ENCODE measurements around the gene SRSF4. TPM values are rescaled to one million over a fixed set of nuclear protein-coding genes. Genes with fewer than 3 reads are reported as not detected.

SRSF4 gene
- total and polyA plus RNA-seq, 10 of the 15 experiments (the other 5 are each of a cell fraction or from before 2014, with no cell fraction given), result 17.2 to 107 (median 78.6) TPM

DNA sequence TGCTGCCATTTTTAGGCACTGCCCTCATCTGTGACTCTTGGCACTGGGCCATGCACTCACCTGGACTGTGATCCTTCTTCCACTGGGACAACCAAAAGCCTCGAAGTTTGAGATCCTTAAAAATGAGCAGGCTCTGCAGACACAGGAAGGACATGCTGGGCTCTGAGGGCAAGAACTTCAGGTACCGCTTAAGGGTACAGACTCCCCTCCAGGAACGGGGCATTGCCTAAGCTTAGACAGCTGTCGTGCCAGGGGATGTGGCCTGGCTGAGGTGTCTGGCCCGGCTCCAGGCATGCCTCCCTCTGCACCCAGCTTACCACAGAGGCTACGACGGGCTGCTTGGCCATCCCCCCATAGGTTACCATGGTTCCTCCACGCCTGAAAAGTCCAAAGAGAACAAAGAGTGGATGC is 14.2 kb upstream of the SRSF4 start:
- H3K79me2 ChIP-seq (ENCODE audit: control insufficient read depth, insufficient read depth, low read length), result no peaks in the 10 kb centered on the region
- in situ Hi-C loops (cut with MboI), result loop anchor here (5.0 kb wide), 2 partner anchors 314 to 414 kb away; no protein-coding TSS in a partner anchor
- intact Hi-C loops (cut with micrococcal nuclease; ENCODE audit: unreplicated experiment), result no loop called here
- peaks cover 5 to 12% of the 10 kb centered on the region in 2 experiments for H3K36me3 ChIP-seq (ENCODE audit: control insufficient read depth in 2 of 2, insufficient read depth in 2 of 2, low read length in 1 of 2)
- no peak overlapping the region for H2AFZ ChIP-seq (ENCODE audit: control insufficient read depth, low read depth, low read length)
- 69% methylated on average over 8 of the region's 8 CpGs for WGBS (ENCODE audit: insufficient coverage, insufficient replicate concordance, low lambda C conversion rate, missing lambda C conversion rate)
- H3K4me3 ChIP-seq, result no peak overlapping the region
- no peak overlapping the region for H3K27ac ChIP-seq (ENCODE audit: control insufficient read depth, insufficient read depth)
- no peaks in the 10 kb centered on the region for H3K4me1 ChIP-seq (ENCODE audit: control insufficient read depth, insufficient read depth, low read length)
- SMC1A ChIA-PET (ENCODE audit: uncharacterized antibody, unreplicated experiment), result interaction anchor here (3.1 kb wide), 1 partner anchor 14 kb away, joined by 23 read pairs; the partner anchor contains the start of gene SRSF4
- H4K20me1 ChIP-seq (ENCODE audit: control insufficient read depth, insufficient read depth), result no peaks in the 10 kb centered on the region
- BruUV-seq (replicated peaks), result no TSS peak
- H3K9ac ChIP-seq (ENCODE audit: control insufficient read depth, insufficient read depth, low read length), result no peak overlapping the region
- POLR2A ChIA-PET, result interaction anchor here (0.7 kb wide), 1 partner anchor 14 kb away, joined by 3 read pairs; the partner anchor contains the start of gene SRSF4
- no peaks in the 10 kb centered on the region for H3K27me3 ChIP-seq (replicated peaks in 1 of 2; ENCODE audit: control insufficient read depth in 2 of 2, insufficient read depth in 2 of 2, low read length in 1 of 2)
- no peak for DNase-seq (ENCODE audit: low read depth, low spot score)
- no peak for FAIRE-seq
- CTCF ChIA-PET, result interaction anchor here (1.6 to 3.1 kb wide), 3 partner anchors 13 to 319 kb away, joined by 6 to 35 read pairs (median 17); no protein-coding TSS in a partner anchor
- no peak overlapping the region for H3K4me2 ChIP-seq (ENCODE audit: control insufficient read depth, insufficient read depth)
- no peak for ATAC-seq
- RAD21 ChIA-PET (ENCODE audit: unreplicated experiment), result interaction anchor here (2.0 kb wide), 1 partner anchor 318 kb away, joined by 6 read pairs; no protein-coding TSS in a partner anchor
- no peaks in the 10 kb centered on the region for H3K9me3 ChIP-seq (replicated peaks; ENCODE audit: control insufficient read depth, insufficient read depth, low read length)
- TF ChIP-seq MEF2B (IDR thresholded peaks at IDR 0.05; ENCODE audit: partially characterized antibody, poor library complexity, severe bottlenecking), result no peak
- no peak for TF ChIP-seq CREM (IDR thresholded peaks at IDR 0.05; ENCODE audit: low read depth)
- no peak for TF ChIP-seq KAT2A (conservative IDR thresholded peaks at IDR 0.05; ENCODE audit: control insufficient read depth, low read depth, low read length)
- TF ChIP-seq EED (IDR thresholded peaks at IDR 0.05; ENCODE audit: low read depth), result no peak
- TF ChIP-seq, protein P1, sequence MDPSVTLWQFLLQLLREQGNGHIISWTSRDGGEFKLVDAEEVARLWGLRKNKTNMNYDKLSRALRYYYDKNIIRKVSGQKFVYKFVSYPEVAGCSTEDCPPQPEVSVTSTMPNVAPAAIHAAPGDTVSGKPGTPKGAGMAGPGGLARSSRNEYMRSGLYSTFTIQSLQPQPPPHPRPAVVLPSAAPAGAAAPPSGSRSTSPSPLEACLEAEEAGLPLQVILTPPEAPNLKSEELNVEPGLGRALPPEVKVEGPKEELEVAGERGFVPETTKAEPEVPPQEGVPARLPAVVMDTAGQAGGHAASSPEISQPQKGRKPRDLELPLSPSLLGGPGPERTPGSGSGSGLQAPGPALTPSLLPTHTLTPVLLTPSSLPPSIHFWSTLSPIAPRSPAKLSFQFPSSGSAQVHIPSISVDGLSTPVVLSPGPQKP (IDR thresholded peaks at IDR 0.05; ENCODE audit: low read depth, low read length), result no peak
- no peak for TF ChIP-seq SUPT20H (IDR thresholded peaks at IDR 0.05; ENCODE audit: borderline replicate concordance, control insufficient read depth, low read depth, low read length)
- TF ChIP-seq, protein P2, sequence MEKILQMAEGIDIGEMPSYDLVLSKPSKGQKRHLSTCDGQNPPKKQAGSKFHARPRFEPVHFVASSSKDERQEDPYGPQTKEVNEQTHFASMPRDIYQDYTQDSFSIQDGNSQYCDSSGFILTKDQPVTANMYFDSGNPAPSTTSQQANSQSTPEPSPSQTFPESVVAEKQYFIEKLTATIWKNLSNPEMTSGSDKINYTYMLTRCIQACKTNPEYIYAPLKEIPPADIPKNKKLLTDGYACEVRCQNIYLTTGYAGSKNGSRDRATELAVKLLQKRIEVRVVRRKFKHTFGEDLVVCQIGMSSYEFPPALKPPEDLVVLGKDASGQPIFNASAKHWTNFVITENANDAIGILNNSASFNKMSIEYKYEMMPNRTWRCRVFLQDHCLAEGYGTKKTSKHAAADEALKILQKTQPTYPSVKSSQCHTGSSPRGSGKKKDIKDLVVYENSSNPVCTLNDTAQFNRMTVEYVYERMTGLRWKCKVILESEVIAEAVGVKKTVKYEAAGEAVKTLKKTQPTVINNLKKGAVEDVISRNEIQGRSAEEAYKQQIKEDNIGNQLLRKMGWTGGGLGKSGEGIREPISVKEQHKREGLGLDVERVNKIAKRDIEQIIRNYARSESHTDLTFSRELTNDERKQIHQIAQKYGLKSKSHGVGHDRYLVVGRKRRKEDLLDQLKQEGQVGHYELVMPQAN (conservative IDR thresholded peaks at IDR 0.05), result no peak
- TF ChIP-seq GATAD2B (conservative IDR thresholded peaks at IDR 0.05; ENCODE audit: low read depth), result no peak
- TF ChIP-seq ZNF274 (IDR thresholded peaks at IDR 0.05; ENCODE audit: insufficient read depth, insufficient read length), result no peak
- TF ChIP-seq, protein P3, sequence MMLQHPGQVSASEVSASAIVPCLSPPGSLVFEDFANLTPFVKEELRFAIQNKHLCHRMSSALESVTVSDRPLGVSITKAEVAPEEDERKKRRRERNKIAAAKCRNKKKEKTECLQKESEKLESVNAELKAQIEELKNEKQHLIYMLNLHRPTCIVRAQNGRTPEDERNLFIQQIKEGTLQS (IDR thresholded peaks at IDR 0.05; ENCODE audit: borderline replicate concordance, extremely low read depth, low read depth, low read length), result no peak
- no peak for TF ChIP-seq IRF4 (IDR thresholded peaks at IDR 0.05; ENCODE audit: low read depth, low read length)
- TF ChIP-seq, protein P4, sequence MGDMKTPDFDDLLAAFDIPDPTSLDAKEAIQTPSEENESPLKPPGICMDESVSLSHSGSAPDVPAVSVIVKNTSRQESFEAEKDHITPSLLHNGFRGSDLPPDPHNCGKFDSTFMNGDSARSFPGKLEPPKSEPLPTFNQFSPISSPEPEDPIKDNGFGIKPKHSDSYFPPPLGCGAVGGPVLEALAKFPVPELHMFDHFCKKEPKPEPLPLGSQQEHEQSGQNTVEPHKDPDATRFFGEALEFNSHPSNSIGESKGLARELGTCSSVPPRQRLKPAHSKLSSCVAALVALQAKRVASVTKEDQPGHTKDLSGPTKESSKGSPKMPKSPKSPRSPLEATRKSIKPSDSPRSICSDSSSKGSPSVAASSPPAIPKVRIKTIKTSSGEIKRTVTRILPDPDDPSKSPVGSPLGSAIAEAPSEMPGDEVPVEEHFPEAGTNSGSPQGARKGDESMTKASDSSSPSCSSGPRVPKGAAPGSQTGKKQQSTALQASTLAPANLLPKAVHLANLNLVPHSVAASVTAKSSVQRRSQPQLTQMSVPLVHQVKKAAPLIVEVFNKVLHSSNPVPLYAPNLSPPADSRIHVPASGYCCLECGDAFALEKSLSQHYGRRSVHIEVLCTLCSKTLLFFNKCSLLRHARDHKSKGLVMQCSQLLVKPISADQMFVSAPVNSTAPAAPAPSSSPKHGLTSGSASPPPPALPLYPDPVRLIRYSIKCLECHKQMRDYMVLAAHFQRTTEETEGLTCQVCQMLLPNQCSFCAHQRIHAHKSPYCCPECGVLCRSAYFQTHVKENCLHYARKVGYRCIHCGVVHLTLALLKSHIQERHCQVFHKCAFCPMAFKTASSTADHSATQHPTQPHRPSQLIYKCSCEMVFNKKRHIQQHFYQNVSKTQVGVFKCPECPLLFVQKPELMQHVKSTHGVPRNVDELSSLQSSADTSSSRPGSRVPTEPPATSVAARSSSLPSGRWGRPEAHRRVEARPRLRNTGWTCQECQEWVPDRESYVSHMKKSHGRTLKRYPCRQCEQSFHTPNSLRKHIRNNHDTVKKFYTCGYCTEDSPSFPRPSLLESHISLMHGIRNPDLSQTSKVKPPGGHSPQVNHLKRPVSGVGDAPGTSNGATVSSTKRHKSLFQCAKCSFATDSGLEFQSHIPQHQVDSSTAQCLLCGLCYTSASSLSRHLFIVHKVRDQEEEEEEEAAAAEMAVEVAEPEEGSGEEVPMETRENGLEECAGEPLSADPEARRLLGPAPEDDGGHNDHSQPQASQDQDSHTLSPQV (IDR thresholded peaks at IDR 0.05), result no peak
- TF ChIP-seq, protein P5, sequence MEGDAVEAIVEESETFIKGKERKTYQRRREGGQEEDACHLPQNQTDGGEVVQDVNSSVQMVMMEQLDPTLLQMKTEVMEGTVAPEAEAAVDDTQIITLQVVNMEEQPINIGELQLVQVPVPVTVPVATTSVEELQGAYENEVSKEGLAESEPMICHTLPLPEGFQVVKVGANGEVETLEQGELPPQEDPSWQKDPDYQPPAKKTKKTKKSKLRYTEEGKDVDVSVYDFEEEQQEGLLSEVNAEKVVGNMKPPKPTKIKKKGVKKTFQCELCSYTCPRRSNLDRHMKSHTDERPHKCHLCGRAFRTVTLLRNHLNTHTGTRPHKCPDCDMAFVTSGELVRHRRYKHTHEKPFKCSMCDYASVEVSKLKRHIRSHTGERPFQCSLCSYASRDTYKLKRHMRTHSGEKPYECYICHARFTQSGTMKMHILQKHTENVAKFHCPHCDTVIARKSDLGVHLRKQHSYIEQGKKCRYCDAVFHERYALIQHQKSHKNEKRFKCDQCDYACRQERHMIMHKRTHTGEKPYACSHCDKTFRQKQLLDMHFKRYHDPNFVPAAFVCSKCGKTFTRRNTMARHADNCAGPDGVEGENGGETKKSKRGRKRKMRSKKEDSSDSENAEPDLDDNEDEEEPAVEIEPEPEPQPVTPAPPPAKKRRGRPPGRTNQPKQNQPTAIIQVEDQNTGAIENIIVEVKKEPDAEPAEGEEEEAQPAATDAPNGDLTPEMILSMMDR (IDR thresholded peaks at IDR 0.05 in 2 of 3, conservative IDR thresholded peaks at IDR 0.05 in 1 of 3; ENCODE audit: control insufficient read depth in 2 of 3, extremely low read depth in 1 of 3, insufficient read depth in 1 of 3, low read depth in 3 of 3, low read length in 3 of 3), result no peak
- no peak for TF ChIP-seq ZNF24 (IDR thresholded peaks at IDR 0.05)

Data from GM12878 (cell line).